Thyroid gland (tissue), 4 donors: ENCODE measurements around the gene MANBA.

Source experiments
- CTCF ChIP-seq, 6 experiments: fragments of 200-600 bp in 3 of 6; fragments of 450-650 bp in 3 of 6; sonication (generic) in 3 of 6; IDR thresholded peaks; one replicate each; pipeline ENCODE4 v1.5.1; 2016 to 2019; ENCODE audit warnings: antibody characterized with exemption in 6 of 6, mild to moderate bottlenecking in 2 of 6, inconsistent platforms in 1 of 6, moderate library complexity in 1 of 6
- POLR2A ChIP-seq, 2 donors: fragments of 450-650 bp; IDR thresholded peaks; one replicate each; pipeline ENCODE4 v1.6.1; 2017; ENCODE audit warnings: antibody characterized with exemption in 2 of 2, mild to moderate bottlenecking in 2 of 2, moderate library complexity in 1 of 2

GRCh38 chr4:102779204-102779603 lies 18.4 kb upstream of the MANBA start:
- TF ChIP-seq POLR2A (IDR thresholded peaks at IDR 0.05) (no peak), CTCF (IDR thresholded peaks at IDR 0.05) (no peak)
